Gastrocnemius medialis (tissue), 4 donors: ENCODE results near the gene PRLH.

ENCODE experiments used
- CTCF ChIP-seq, 5 experiments: fragments of 450-650 bp in 3 of 5; fragments of 200-600 bp in 2 of 5; sonication (generic) in 2 of 5; IDR thresholded peaks in 4 of 5; conservative IDR thresholded peaks in 1 of 5; 1 replicate in 4 of 5; 2 replicates in 1 of 5; pipeline ENCODE4 v1.5.1; 2016 to 2019; ENCODE audit warnings: antibody characterized with exemption in 5 of 5, mild to moderate bottlenecking in 3 of 5, moderate library complexity in 3 of 5
- POLR2A ChIP-seq, 2 donors: fragments of 450-650 bp; IDR thresholded peaks; one replicate each; pipeline ENCODE4 v1.6.1; 2017; ENCODE audit warnings: antibody characterized with exemption in 2 of 2, mild to moderate bottlenecking in 2 of 2, moderate library complexity in 2 of 2

DNA sequence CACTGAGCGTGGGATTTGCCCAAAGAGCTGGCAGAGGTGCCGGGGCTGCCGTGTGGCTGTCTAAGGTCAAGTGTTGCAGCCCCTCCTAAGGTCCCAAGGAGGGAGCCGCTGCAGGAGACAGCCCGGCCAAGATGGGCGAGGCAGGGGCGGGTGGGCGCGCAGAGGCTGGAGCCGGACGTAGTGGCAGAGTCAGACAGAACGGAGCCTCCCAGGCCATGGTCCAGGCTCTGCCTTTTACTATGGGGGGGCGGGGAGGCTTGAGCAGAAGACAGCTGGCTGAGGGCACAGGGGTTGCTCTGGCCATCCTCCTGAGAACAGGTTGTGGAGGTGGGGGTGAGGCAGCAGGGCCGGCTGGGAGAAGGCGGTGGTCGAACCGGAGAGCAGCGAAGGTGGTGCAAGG, 27.5 kb upstream of the PRLH start:
- TF ChIP-seq CTCF (IDR thresholded peaks at IDR 0.05 in 4 of 5, conservative IDR thresholded peaks at IDR 0.05 in 1 of 5) (no peak), POLR2A (IDR thresholded peaks at IDR 0.05) (no peak)
